K562 (cell line): ENCODE results near the gene PTPRT. TPM values are rescaled to one million over a fixed set of nuclear protein-coding genes. Genes with fewer than 3 reads are reported as not detected.
A peak's percentile ranks its signal among the peaks of the same experiment; 100 is the strongest.

Source experiments
- ATAC-seq: fragments of 200-7000 bp; cut with Tn5 transposase; 3 replicates; pipeline ENCODE4 v1.9.1; 2020; ENCODE audit warnings: moderate library complexity
- BruUV-seq: library from RNA; stranded (reverse); fragments of 400-500 nt; replicated peaks from 2 replicates; lab custom pipeline; 2021; lab: Mats Ljungman, UMichigan
- CTCF ChIA-PET: fragments of 300-600 bp; formaldehyde crosslinking; extraction: SDS; loops from one replicate; lab custom pipeline; 2021; ENCODE audit warnings: low intra/inter-chr PET ratio; lab: Yijun Ruan, JAX
- POLR2A ChIA-PET: fragments of 300-600, 350-650 bp; sonication (Branson Sonifier 250); formaldehyde crosslinking; extraction: SDS; loops from one replicate; lab custom pipeline; 2021; ENCODE audit warnings: antibody characterized with exemption, inconsistent platforms; lab: Yijun Ruan, JAX
- DNase-seq, 4 experiments: peaks; one replicate each; pipeline versions ENCODE4 v3.0.0 to v3.0.0-alpha.2; 2011 to 2018; ENCODE audit warnings: low spot score in 3 of 4, mixed read lengths in 3 of 4; ENCODE audit errors: extremely low read depth in 1 of 4
- FAIRE-seq: peaks from 2 replicates; lab custom pipeline; 2011; peaks lifted over from hg19 to GRCh38; lab: Jason Lieb, UNC
- H2AFZ ChIP-seq: 2 replicates; pipeline ENCODE4 v1.6.0; 2011; ENCODE audit warnings: low read depth, low read length, control low read depth, inconsistent platforms
- H3K27ac ChIP-seq: fragments of 200-600 bp; 3 replicates; pipeline ENCODE4 v1.8.0; 2011; ENCODE audit warnings: low read depth, mild to moderate bottlenecking, control low read depth, inconsistent platforms, low read length, moderate library complexity, mixed read lengths; ENCODE audit errors: extremely low read depth
- H3K27me3 ChIP-seq, 2 experiments: fragments of 300-600 bp in 1 of 2; 2 replicates in 1 of 2; 3 replicates in 1 of 2; pipeline versions ENCODE4 v1.6.0 to v1.8.0; 2011; ENCODE audit warnings: inconsistent platforms in 2 of 2, low read length in 2 of 2, mild to moderate bottlenecking in 1 of 2, mixed read lengths in 1 of 2, moderate library complexity in 1 of 2; ENCODE audit not compliant: control insufficient read depth in 2 of 2, insufficient read depth in 2 of 2
- H3K36me3 ChIP-seq: fragments of 300-600 bp; 3 replicates; pipeline ENCODE4 v1.8.0; 2011; ENCODE audit warnings: mild to moderate bottlenecking, low read length, inconsistent platforms; ENCODE audit not compliant: control insufficient read depth, insufficient read depth
- H3K4me1 ChIP-seq, 2 experiments: fragments of 200-600 bp in 1 of 2; replicated peaks in 1 of 2; 2 replicates in 1 of 2; 3 replicates in 1 of 2; pipeline versions ENCODE4 v1.5.1 to v1.8.0; 2011; ENCODE audit warnings: inconsistent platforms in 2 of 2, low read length in 2 of 2, mild to moderate bottlenecking in 1 of 2, mixed read lengths in 1 of 2, moderate library complexity in 1 of 2; ENCODE audit not compliant: control insufficient read depth in 2 of 2, insufficient read depth in 2 of 2
- H3K4me2 ChIP-seq: 2 replicates; pipeline ENCODE4 v1.6.1; 2011; ENCODE audit warnings: low read length, control low read depth, inconsistent platforms, mixed read lengths; ENCODE audit not compliant: insufficient read depth
- H3K4me3 ChIP-seq: fragments of 200-600 bp; sonication (generic), shearing (Covaris generic); 2 replicates; pipeline ENCODE4 v1.5.1; 2016; ENCODE audit warnings: control low read depth, inconsistent platforms
- H3K79me2 ChIP-seq: fragments of 200-600 bp; 3 replicates; pipeline ENCODE4 v1.8.0; 2011; ENCODE audit warnings: low read length, inconsistent platforms; ENCODE audit not compliant: control insufficient read depth, insufficient read depth
- H3K9ac ChIP-seq, 2 experiments: 2 replicates each; pipeline versions ENCODE4 v1.6.0 to v1.6.1; 2011; ENCODE audit warnings: low read depth in 2 of 2, low read length in 2 of 2, control low read depth in 1 of 2, inconsistent platforms in 1 of 2, mild to moderate bottlenecking in 1 of 2, mixed read lengths in 1 of 2; ENCODE audit not compliant: insufficient read depth in 1 of 2
- H3K9me1 ChIP-seq: one replicate; pipeline ENCODE4 v1.6.0; 2011; ENCODE audit warnings: inconsistent platforms, mild to moderate bottlenecking, low read length, moderate library complexity; ENCODE audit not compliant: control insufficient read depth, insufficient read depth
- H3K9me3 ChIP-seq: replicated peaks from 2 replicates; pipeline ENCODE4 v1.5.1; 2011; ENCODE audit warnings: low read depth, low read length, inconsistent platforms; ENCODE audit not compliant: control insufficient read depth, insufficient read depth
- H4K20me1 ChIP-seq: replicated peaks from 2 replicates; pipeline ENCODE4 v1.6.1; 2011; ENCODE audit warnings: low read length, inconsistent platforms, mixed read lengths; ENCODE audit not compliant: control insufficient read depth, insufficient read depth
- JUNB ChIP-seq: fragments of 450-650 bp; formaldehyde crosslinking; conservative IDR thresholded peaks from 2 replicates; pipeline ENCODE4 v1.4.0; 2020; ENCODE audit warnings: mild to moderate bottlenecking
- NFIC ChIP-seq: fragments of 450-650 bp; IDR thresholded peaks from 2 replicates; pipeline ENCODE4 v1.6.1; 2017; ENCODE audit warnings: mild to moderate bottlenecking, inconsistent platforms
- ZHX1 ChIP-seq: fragments of 150-350 bp; conservative IDR thresholded peaks from 2 replicates; pipeline ENCODE4 v1.6.1; 2014; ENCODE audit warnings: low read length
- WGBS: fragments of 100-300 bp; shearing (Covaris generic); methylation state at CpG from one replicate; pipeline ENCODE4 v1.1.6; 2016; ENCODE audit warnings: low coverage, mixed read lengths; ENCODE audit not compliant: insufficient coverage; ENCODE audit errors: missing lambda C conversion rate; 5-methylcytosine and 5-hydroxymethylcytosine counted together
- in situ Hi-C: fragments of 300-500 bp; cut with MboI; formaldehyde crosslinking; loops from 4 replicates; pipeline ENCODE4 v1.15.0; 2018; ENCODE audit warnings: inconsistent platforms, mixed read lengths
- intact Hi-C: fragments of 100-400 bp; cut with micrococcal nuclease; formaldehyde crosslinking; loops from 2 replicates; pipeline ENCODE4 v1.14.2; 2022
- polyA plus RNA-seq, 8 experiments: library from polyadenylated mRNA; depleted of rRNA in 4 of 8; stranded (reverse) in 5 of 8; unstranded in 3 of 8; fragments of >200 nt; fragmentation: Nextera tagmentation in 2 of 8; fragmentation: Illumina TruSeq in 1 of 8; extraction: Ambion mirVana in 2 of 8; extraction: Trizol in 1 of 8; gene quantifications; 2 replicates each; pipeline versions ENCODE4 v1.2.1 to v1.2.3, GENCODE V29; 2011 to 2014; ENCODE audit warnings: inconsistent platforms in 1 of 8, missing spikeins in 1 of 8
- total RNA-seq, 7 experiments: library from RNA; depleted of rRNA in 6 of 7; stranded (reverse); fragments of >200 nt in 6 of 7; fragmentation: Illumina TruSeq in 2 of 7; extraction: Trizol in 2 of 7; gene quantifications; 2 replicates each; pipeline versions ENCODE4 v1.2.1 to v1.2.3, GENCODE V29; 2011 to 2021; ENCODE audit warnings: low replicate concordance in 1 of 7
- TF ChIP-seq, protein P1 (sequence below): sonication (generic); formaldehyde crosslinking; IDR thresholded peaks from 2 replicates; pipeline ENCODE4 v1.8.0; 2023; ENCODE audit warnings: mild to moderate bottlenecking, missing genetic modification reagents
- TF ChIP-seq, protein P2 (sequence below): sonication (generic); formaldehyde crosslinking; IDR thresholded peaks from 2 replicates; pipeline ENCODE4 v1.8.0; 2022; ENCODE audit warnings: missing genetic modification reagents, mild to moderate bottlenecking, moderate library complexity, borderline replicate concordance
- TF ChIP-seq, protein P3 (sequence below): fragments of 450-650 bp; formaldehyde crosslinking; IDR thresholded peaks from 2 replicates; pipeline ENCODE4 v1.4.0; 2020; ENCODE audit warnings: mild to moderate bottlenecking, moderate library complexity
- TF ChIP-seq, protein P4 (sequence below), 3 experiments: IDR thresholded peaks in 2 of 3; conservative IDR thresholded peaks in 1 of 3; 2 replicates each; pipeline ENCODE4 v1.5.1; 2011 to 2012; ENCODE audit warnings: low read length in 3 of 3, mild to moderate bottlenecking in 3 of 3, control low read depth in 2 of 3, improper control_type of control experiment in 1 of 3, inconsistent platforms in 1 of 3, low read depth in 1 of 3, mixed read lengths in 1 of 3, moderate library complexity in 1 of 3; ENCODE audit not compliant: insufficient read depth in 2 of 3

The PTPRT gene
- total and polyA plus RNA-seq, 9 of the 15 experiments (the other 6 are each of a cell fraction or from before 2014, with no cell fraction given) = not detected

- H3K4me3 ChIP-seq = no peak overlapping the region
- H3K9ac ChIP-seq = no peak overlapping the region
- 1% methylated on average over 9 of the region's 9 CpGs for WGBS
- peaks cover 0 to 6% of the 10 kb centered on the region in 2 experiments; a peak in 1 of 5 replicates for H3K27me3 ChIP-seq
- H3K4me1 ChIP-seq = no peaks in the 10 kb centered on the region
- no peak for FAIRE-seq
- H3K9me3 ChIP-seq = no peaks in the 10 kb centered on the region
- CTCF ChIA-PET = no interaction called here
- no peaks in the 10 kb centered on the region for H3K79me2 ChIP-seq
- in situ Hi-C loops = no loop called here
- no peak for TF ChIP-seq ZHX1
- TF ChIP-seq, protein P1, sequence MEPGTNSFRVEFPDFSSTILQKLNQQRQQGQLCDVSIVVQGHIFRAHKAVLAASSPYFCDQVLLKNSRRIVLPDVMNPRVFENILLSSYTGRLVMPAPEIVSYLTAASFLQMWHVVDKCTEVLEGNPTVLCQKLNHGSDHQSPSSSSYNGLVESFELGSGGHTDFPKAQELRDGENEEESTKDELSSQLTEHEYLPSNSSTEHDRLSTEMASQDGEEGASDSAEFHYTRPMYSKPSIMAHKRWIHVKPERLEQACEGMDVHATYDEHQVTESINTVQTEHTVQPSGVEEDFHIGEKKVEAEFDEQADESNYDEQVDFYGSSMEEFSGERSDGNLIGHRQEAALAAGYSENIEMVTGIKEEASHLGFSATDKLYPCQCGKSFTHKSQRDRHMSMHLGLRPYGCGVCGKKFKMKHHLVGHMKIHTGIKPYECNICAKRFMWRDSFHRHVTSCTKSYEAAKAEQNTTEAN (CRISPR knock-in tag) = no peak
- TF ChIP-seq NFIC = peak; percentile 32
- TF ChIP-seq, protein P2, sequence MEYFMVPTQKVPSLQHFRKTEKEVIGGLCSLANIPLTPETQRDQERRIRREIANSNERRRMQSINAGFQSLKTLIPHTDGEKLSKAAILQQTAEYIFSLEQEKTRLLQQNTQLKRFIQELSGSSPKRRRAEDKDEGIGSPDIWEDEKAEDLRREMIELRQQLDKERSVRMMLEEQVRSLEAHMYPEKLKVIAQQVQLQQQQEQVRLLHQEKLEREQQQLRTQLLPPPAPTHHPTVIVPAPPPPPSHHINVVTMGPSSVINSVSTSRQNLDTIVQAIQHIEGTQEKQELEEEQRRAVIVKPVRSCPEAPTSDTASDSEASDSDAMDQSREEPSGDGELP (CRISPR knock-in tag) = no peak
- TF ChIP-seq, protein P3, sequence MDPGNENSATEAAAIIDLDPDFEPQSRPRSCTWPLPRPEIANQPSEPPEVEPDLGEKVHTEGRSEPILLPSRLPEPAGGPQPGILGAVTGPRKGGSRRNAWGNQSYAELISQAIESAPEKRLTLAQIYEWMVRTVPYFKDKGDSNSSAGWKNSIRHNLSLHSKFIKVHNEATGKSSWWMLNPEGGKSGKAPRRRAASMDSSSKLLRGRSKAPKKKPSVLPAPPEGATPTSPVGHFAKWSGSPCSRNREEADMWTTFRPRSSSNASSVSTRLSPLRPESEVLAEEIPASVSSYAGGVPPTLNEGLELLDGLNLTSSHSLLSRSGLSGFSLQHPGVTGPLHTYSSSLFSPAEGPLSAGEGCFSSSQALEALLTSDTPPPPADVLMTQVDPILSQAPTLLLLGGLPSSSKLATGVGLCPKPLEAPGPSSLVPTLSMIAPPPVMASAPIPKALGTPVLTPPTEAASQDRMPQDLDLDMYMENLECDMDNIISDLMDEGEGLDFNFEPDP (CRISPR knock-in tag) = no peak
- no peak for TF ChIP-seq JUNB
- TF ChIP-seq, protein P4, sequence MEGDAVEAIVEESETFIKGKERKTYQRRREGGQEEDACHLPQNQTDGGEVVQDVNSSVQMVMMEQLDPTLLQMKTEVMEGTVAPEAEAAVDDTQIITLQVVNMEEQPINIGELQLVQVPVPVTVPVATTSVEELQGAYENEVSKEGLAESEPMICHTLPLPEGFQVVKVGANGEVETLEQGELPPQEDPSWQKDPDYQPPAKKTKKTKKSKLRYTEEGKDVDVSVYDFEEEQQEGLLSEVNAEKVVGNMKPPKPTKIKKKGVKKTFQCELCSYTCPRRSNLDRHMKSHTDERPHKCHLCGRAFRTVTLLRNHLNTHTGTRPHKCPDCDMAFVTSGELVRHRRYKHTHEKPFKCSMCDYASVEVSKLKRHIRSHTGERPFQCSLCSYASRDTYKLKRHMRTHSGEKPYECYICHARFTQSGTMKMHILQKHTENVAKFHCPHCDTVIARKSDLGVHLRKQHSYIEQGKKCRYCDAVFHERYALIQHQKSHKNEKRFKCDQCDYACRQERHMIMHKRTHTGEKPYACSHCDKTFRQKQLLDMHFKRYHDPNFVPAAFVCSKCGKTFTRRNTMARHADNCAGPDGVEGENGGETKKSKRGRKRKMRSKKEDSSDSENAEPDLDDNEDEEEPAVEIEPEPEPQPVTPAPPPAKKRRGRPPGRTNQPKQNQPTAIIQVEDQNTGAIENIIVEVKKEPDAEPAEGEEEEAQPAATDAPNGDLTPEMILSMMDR (IDR thresholded peaks at IDR 0.05 in 2 of 3, conservative IDR thresholded peaks at IDR 0.05 in 1 of 3; ENCODE audit: insufficient read depth in 2 of 3, low read depth in 1 of 3, low read length in 3 of 3) = no peak
- TF ChIP-seq, all 486 proteins: peak for 1
- H3K36me3 ChIP-seq = no peaks in the 10 kb centered on the region
- intact Hi-C loops = no loop called here
- no peak overlapping the region for H2AFZ ChIP-seq
- ATAC-seq = no peak
- POLR2A ChIA-PET = interaction anchor here (1.2 kb wide), 1 partner anchor 12 kb away, joined by 4 read pairs; no protein-coding TSS in a partner anchor
- H3K27ac ChIP-seq = no peak overlapping the region
- no TSS peak for BruUV-seq
- H3K9me1 ChIP-seq = no peaks in the 10 kb centered on the region
- no peak overlapping the region for H3K4me2 ChIP-seq
- H4K20me1 ChIP-seq = no peaks in the 10 kb centered on the region; the same call in 1 of the 2 replicates
- DNase-seq = no peak
Observed at GRCh38 chr20:43194137-43194536, 4.4 kb upstream of the PTPRT start.
